ENCODE data around the gene MMEL1. TPM values are rescaled to one million over a fixed set of nuclear protein-coding genes. Genes with fewer than 3 reads are reported as not detected.
A peak's percentile ranks its signal among the peaks of the same experiment; 100 is the strongest.

The MMEL1 gene
- total and polyA plus RNA-seq, 2 of the 13 experiments (the other 11 are each of a cell fraction or from before 2014, with no cell fraction given) = 0.48 TPM; not detected in 1

GRCh38 chr1:2586154-2587070 lies 46.4 kb downstream of the MMEL1 start, which contains the start of gene PRXL2B:
Gene PRXL2B (plus strand): TSS chr1:2586777. CDS start chr1:2586886, 109 bp downstream.
- FAIRE-seq = peak; percentile 46
- TF ChIP-seq MED1 (CRISPR knock-in tag; IDR thresholded peaks at IDR 0.05) (peak; percentile 60; the same call in 1 of the 2 replicates), ZNF724P (CRISPR knock-in tag; IDR thresholded peaks at IDR 0.05; ENCODE audit: borderline replicate concordance) (peak; percentile 89), STAT5B (CRISPR knock-in tag; IDR thresholded peaks at IDR 0.05) (no peak), U2AF1 (optimal IDR thresholded peaks at IDR 0.05; ENCODE audit: low read depth, low read length) (no peak), ZFP1 (CRISPR knock-in tag; IDR thresholded peaks at IDR 0.05) (no peak), GATAD1 (CRISPR knock-in tag; IDR thresholded peaks at IDR 0.05) (peak; percentile 1), MXI1 (IDR thresholded peaks at IDR 0.05; ENCODE audit: borderline replicate concordance, low read depth, low read length) (peak; percentile 26; the same call in 1 of the 3 replicates), SYNCRIP (IDR thresholded peaks at IDR 0.05; ENCODE audit: insufficient read depth, low read depth, low read length) (no peak), SAFB2 (CRISPR knock-in tag; IDR thresholded peaks at IDR 0.05; ENCODE audit: borderline replicate concordance, low read depth) (0 out of 2 replicates have a peak, but pooled peaks have one; percentile 26), SP5 (CRISPR knock-in tag; IDR thresholded peaks at IDR 0.05; ENCODE audit: borderline replicate concordance, low read depth) (peak; percentile 70; the same call in 1 of the 2 replicates), RARA (CRISPR knock-in tag; IDR thresholded peaks at IDR 0.05) (peak; percentile 16; the same call in 1 of the 2 replicates), FOXK2 (IDR thresholded peaks at IDR 0.05) (peak; percentile 18; the same call in 1 of the 2 replicates), ZNF451 (CRISPR knock-in tag; IDR thresholded peaks at IDR 0.05) (peak; percentile 71), SIN3B (IDR thresholded peaks at IDR 0.05; ENCODE audit: low read length) (no peak), ARID4A (CRISPR knock-in tag; IDR thresholded peaks at IDR 0.05; ENCODE audit: borderline replicate concordance) (peak; percentile 37; the same call in 1 of the 2 replicates), PRDM15 (CRISPR knock-in tag; IDR thresholded peaks at IDR 0.05) (peak; percentile 97)

More at GRCh38 chr1:2586154-2587070, 46.4 kb downstream of the MMEL1 start, which contains the start of gene PRXL2B:
- Histone ChIP-seq H3K9me3 (ENCODE audit: low read length) (no peaks in the 10 kb centered on the region), H3K4me2 (ENCODE audit: low read depth, low read length) (peak within 1 kb of the TSS; percentile 96), H3K79me2 (ENCODE audit: insufficient read depth, low read length) (no peaks in the 10 kb centered on the region), H3K9ac (ENCODE audit: insufficient read depth, low read depth, low read length) (peak within 1 kb of the TSS; percentile 87), H3K27ac (ENCODE audit: extremely low read length, insufficient read depth, low read length) (peak within 1 kb of the TSS; percentile 86), H3K36me3 (replicated peaks in 1 of 2; ENCODE audit: control insufficient read depth in 1 of 2, insufficient read depth in 2 of 2, low read length in 2 of 2) (no peaks in the 10 kb centered on the region), H2AFZ (ENCODE audit: low read length) (no peak within 1 kb of the TSS), H3K4me3 (replicated peaks in 1 of 3; ENCODE audit: insufficient read depth in 1 of 3, low read depth in 2 of 3, low read length in 3 of 3) (peak within 1 kb of the TSS; percentile 79 to 95 (median 90)), H3K4me1 (ENCODE audit: insufficient read depth, low read length) (peaks cover 46% of the 10 kb centered on the region), H4K20me1 (ENCODE audit: insufficient read depth, low read length) (no peaks in the 10 kb centered on the region), H3K27me3 (ENCODE audit: control insufficient read depth in 1 of 2, insufficient read depth in 2 of 2, low read length in 2 of 2) (no peaks in the 10 kb centered on the region)
- POLR2A ChIA-PET = interaction anchor here (0.6 to 2.7 kb wide), 15 partner anchors 8 to 195 kb away, joined by 3 to 21 read pairs (median 4); partner anchors contain the start of genes MMEL1, MORN1, PANK4 and PEX10
- DNase-seq (ENCODE audit: low spot score) (peak; percentile 94), ATAC-seq (peak; percentile 90)
- no TSS peak for BruUV-seq (replicated peaks)
- in situ Hi-C loops (cut with HindIII; ENCODE audit: extremely low pct_ligation_motif_present, low pct_unique_long_range_greater_than_20kb) (no loop called here), intact Hi-C loops (cut with micrococcal nuclease; ENCODE audit: unreplicated experiment) (loop anchor here (10.0 kb wide), 1 partner anchor 48 kb away; the partner anchor contains the start of gene MMEL1)
- CTCF ChIA-PET (ENCODE audit: low intra/inter-chr PET ratio, low total read pairs) = no interaction called here
- WGBS (ENCODE audit: low lambda C conversion rate) = 2% methylated on average over 20 of the region's 107 CpGs

Measured in HepG2 (cell line).